Natural killer cell (primary cell): Measurements from ENCODE around the gene NRCAM. TPM values are rescaled to one million over a fixed set of nuclear protein-coding genes. Genes with fewer than 3 reads are reported as not detected.

Experiments used
- ATAC-seq, 3 donors: fragments of 150-1000 bp in 2 of 3; fragments of 200-7000 bp in 1 of 3; cut with Tn5 transposase; 1 replicate in 1 of 3; 2 replicates in 2 of 3; pipeline ENCODE4 v1.10.0; 2021; ENCODE audit warnings: mild to moderate bottlenecking in 2 of 3, moderate library complexity in 2 of 3
- DNase-seq, 2 donors: peaks; one replicate each; pipeline versions ENCODE4 v3.0.0 to v3.0.0-alpha.2; 2013 to 2021; ENCODE audit warnings: mixed read lengths in 1 of 2
- H3K27ac ChIP-seq: one replicate; pipeline ENCODE4 v1.5.1; 2013; ENCODE audit warnings: mild to moderate bottlenecking, low read length
- H3K27me3 ChIP-seq: one replicate; pipeline ENCODE4 v1.6.1; 2013; ENCODE audit warnings: low read length; ENCODE audit not compliant: control insufficient read depth, insufficient read depth
- H3K36me3 ChIP-seq: one replicate; pipeline ENCODE4 v1.6.1; 2013; ENCODE audit warnings: low read length; ENCODE audit not compliant: control insufficient read depth, insufficient read depth
- H3K4me1 ChIP-seq: one replicate; pipeline ENCODE4 v1.6.1; 2013; ENCODE audit warnings: low read length; ENCODE audit not compliant: control insufficient read depth, insufficient read depth
- H3K4me3 ChIP-seq: one replicate; pipeline ENCODE4 v1.5.1; 2013; ENCODE audit warnings: low read length
- H3K9me3 ChIP-seq: one replicate; pipeline ENCODE4 v1.6.1; 2013; ENCODE audit warnings: low read length; ENCODE audit not compliant: control insufficient read depth, insufficient read depth
- H3K27ac Mint-ChIP-seq, 2 donors: one replicate each; pipeline ENCODE4 v1.8.0; 2022; ENCODE audit warnings: mild to moderate bottlenecking in 2 of 2, mixed read lengths in 2 of 2, moderate library complexity in 1 of 2
- H3K27me3 Mint-ChIP-seq, 2 donors: one replicate each; pipeline ENCODE4 v1.8.0; 2022; ENCODE audit warnings: low read depth in 2 of 2, mixed read lengths in 2 of 2
- H3K36me3 Mint-ChIP-seq: one replicate; pipeline ENCODE4 v1.8.0; 2022; ENCODE audit warnings: mixed read lengths
- H3K4me1 Mint-ChIP-seq, 2 donors: one replicate each; pipeline ENCODE4 v1.8.0; 2022; ENCODE audit warnings: mixed read lengths in 2 of 2
- H3K4me3 Mint-ChIP-seq: one replicate; pipeline ENCODE4 v1.8.0; 2022; ENCODE audit warnings: mild to moderate bottlenecking, moderate library complexity, mixed read lengths
- H3K9me3 Mint-ChIP-seq, 2 donors: one replicate each; pipeline ENCODE4 v1.8.0; 2022; ENCODE audit warnings: mixed read lengths in 2 of 2
- WGBS: methylation state at CpG from one replicate; pipeline ENCODE4 v1.1.7; 2013; ENCODE audit warnings: missing lambda C conversion rate; ENCODE audit not compliant: insufficient coverage; 5-methylcytosine and 5-hydroxymethylcytosine counted together
- intact Hi-C: fragments of 100-400 bp; cut with micrococcal nuclease; formaldehyde crosslinking; loops from one replicate; pipeline ENCODE4 v1.14.2; 2022
- total RNA-seq, 4 donors: library from RNA; stranded (reverse); fragments of 120-200 nt in 1 of 4; gene quantifications; one replicate each; pipeline versions ENCODE4 v1.2.3 to v1.2.4, GENCODE V29; 2013 to 2022
- TF ChIP-seq, protein P1 (sequence below): fragments of 200-600 bp; IDR thresholded peaks from one replicate; pipeline ENCODE4 v1.8.0; 2022; ENCODE audit warnings: antibody characterized with exemption

The NRCAM gene
- total RNA-seq, 3 donors from 2014 or later (not counting 1 experiment from before 2014, with no cell fraction given), result 0.27 to 0.95 (median 0.52) TPM

DNA sequence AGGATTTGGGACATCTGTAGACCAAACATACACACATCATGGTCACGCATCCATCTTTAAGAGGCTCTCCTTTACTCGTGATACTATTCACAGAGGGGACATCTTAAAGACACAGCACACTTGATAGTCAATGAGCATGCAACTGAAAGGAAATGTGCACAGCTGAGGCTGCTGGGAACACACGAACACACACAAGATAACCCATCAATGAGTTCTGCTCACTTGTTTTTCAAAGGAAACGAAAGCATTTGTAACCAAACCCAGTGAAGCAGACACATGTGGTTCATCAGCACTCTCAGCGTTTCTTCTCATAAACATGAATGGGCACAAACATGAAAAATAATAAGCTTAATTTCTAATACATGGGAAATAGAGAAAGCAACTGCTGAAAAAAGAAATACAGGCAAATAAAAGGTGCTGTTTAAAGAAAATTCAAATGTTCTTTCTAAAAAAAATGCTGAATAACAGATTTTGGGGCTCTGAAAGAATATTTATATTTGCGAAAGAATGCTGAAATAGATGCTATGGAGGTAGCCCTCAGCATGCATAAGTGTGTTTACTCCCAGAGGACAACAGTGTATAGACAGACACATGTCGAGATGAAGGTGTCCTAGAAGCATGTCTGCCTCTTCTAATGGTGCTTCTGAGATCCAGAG, 266.4 kb downstream of the NRCAM start:
- H3K36me3 Mint-ChIP-seq, result no peaks in the 10 kb centered on the region
- Histone ChIP-seq H3K36me3 (no peaks in the 10 kb centered on the region), H3K4me1 (no peaks in the 10 kb centered on the region), H3K27me3 (no peaks in the 10 kb centered on the region), H3K9me3 (no peaks in the 10 kb centered on the region), H3K27ac (no peak overlapping the region), H3K4me3 (no peak overlapping the region)
- H3K27ac Mint-ChIP-seq, result no peak overlapping the region
- ATAC-seq (no peak), DNase-seq (no peak)
- no peaks in the 10 kb centered on the region for H3K9me3 Mint-ChIP-seq
- 63% methylated on average over 7 of the region's 7 CpGs for WGBS
- TF ChIP-seq, protein P1, sequence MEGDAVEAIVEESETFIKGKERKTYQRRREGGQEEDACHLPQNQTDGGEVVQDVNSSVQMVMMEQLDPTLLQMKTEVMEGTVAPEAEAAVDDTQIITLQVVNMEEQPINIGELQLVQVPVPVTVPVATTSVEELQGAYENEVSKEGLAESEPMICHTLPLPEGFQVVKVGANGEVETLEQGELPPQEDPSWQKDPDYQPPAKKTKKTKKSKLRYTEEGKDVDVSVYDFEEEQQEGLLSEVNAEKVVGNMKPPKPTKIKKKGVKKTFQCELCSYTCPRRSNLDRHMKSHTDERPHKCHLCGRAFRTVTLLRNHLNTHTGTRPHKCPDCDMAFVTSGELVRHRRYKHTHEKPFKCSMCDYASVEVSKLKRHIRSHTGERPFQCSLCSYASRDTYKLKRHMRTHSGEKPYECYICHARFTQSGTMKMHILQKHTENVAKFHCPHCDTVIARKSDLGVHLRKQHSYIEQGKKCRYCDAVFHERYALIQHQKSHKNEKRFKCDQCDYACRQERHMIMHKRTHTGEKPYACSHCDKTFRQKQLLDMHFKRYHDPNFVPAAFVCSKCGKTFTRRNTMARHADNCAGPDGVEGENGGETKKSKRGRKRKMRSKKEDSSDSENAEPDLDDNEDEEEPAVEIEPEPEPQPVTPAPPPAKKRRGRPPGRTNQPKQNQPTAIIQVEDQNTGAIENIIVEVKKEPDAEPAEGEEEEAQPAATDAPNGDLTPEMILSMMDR, result no peak
- H3K27me3 Mint-ChIP-seq, result no peaks in the 10 kb centered on the region
- H3K4me3 Mint-ChIP-seq, result no peak overlapping the region
- intact Hi-C loops, result no loop called here
- H3K4me1 Mint-ChIP-seq, result no peaks in the 10 kb centered on the region

DNA sequence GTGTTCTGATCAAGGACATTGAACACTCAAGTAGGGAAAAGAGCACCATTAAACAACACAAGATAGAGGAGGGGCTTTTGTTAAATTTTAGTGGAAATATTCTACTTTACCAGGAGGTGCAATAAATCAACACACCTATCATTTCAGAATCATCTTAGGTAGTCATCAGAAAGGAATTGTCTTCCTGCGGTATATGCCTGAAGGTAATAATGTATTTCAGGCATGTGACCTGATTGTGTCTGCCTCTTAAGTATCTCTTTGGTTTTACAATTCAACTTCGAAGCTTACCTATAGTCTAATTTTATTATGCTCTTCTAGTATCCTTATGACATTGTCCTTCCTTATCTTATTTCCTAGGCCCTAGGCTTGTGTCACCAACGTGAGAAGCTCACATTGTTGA, 267.5 kb downstream of the NRCAM start:
- intact Hi-C loops, result no loop called here
- Histone ChIP-seq H3K27ac (no peak overlapping the region), H3K36me3 (no peaks in the 10 kb centered on the region), H3K27me3 (no peaks in the 10 kb centered on the region), H3K4me1 (no peaks in the 10 kb centered on the region), H3K9me3 (no peaks in the 10 kb centered on the region), H3K4me3 (no peak overlapping the region)
- H3K4me3 Mint-ChIP-seq, result no peak overlapping the region
- DNase-seq (no peak), ATAC-seq (no peak)
- H3K9me3 Mint-ChIP-seq, result no peaks in the 10 kb centered on the region
- TF ChIP-seq, protein P1, result no peak
- no peak overlapping the region for H3K27ac Mint-ChIP-seq
- H3K36me3 Mint-ChIP-seq, result no peaks in the 10 kb centered on the region
- H3K27me3 Mint-ChIP-seq, result no peaks in the 10 kb centered on the region
- no peaks in the 10 kb centered on the region for H3K4me1 Mint-ChIP-seq
- 93% methylated on average over 2 of the region's 3 CpGs for WGBS

DNA sequence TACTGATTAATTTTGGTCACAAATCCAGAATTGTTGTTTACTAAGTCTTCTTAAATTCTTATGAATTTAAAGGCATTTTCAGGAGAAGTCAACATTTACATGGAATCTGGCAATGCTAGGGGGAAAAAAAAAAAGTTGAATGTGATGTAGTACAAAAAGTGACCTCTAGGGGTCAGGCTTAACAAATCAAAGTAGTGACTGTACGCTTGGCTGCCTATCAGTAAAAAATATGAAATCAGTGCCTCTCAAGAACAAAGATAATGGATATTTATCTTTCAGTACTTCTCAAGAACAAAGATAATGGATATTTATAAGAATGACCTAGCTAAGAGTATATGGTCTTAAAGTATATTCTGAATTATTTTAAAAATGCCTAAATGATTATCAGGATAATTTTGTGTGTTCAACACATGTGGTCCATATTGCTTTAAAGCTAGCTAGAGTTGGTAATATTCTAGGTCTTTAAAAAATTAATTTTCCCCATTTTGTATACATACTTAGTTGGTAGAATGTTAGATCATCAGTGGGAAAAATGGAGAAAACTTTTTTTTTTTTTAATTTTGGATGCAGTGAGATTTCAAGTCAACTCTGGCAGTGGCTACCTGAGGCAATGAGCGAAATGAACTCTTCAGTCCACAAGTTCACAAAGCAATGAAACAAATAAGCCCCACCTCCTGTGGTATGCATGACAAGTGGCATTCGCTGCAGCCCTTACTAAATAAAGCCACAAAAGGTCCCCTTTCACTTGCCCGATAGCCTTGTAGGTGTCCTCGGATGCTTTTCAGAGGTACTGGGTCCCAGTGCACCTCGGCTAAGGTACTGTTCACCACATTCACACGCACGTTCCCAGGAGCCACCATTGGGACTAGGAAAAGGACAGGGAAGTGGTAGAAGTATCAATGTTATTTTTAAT, 274.9 kb downstream of the NRCAM start:
- intact Hi-C loops, result loop anchor here (1.0 kb wide), 1 partner anchor 316 kb away; no protein-coding TSS in a partner anchor
- H3K27ac Mint-ChIP-seq, result no peak overlapping the region
- no peaks in the 10 kb centered on the region for H3K36me3 Mint-ChIP-seq
- Histone ChIP-seq H3K27ac (no peak overlapping the region), H3K36me3 (no peaks in the 10 kb centered on the region), H3K9me3 (no peaks in the 10 kb centered on the region), H3K4me1 (no peaks in the 10 kb centered on the region), H3K4me3 (no peak overlapping the region), H3K27me3 (no peaks in the 10 kb centered on the region)
- WGBS, result 51% methylated on average over 8 of the region's 8 CpGs
- no peaks in the 10 kb centered on the region for H3K4me1 Mint-ChIP-seq
- DNase-seq (peak in 1 of 2 donors; percentile 68), ATAC-seq (peak in 2 of 3 donors; percentile 64 to 75)
- TF ChIP-seq, protein P1, result peak; percentile 86
- H3K4me3 Mint-ChIP-seq, result no peak overlapping the region
- H3K9me3 Mint-ChIP-seq, result no peaks in the 10 kb centered on the region
- H3K27me3 Mint-ChIP-seq, result peaks cover 8 to 27% of the 10 kb centered on the region in 2 donors
